ENCODE data around the gene PRKCE.
"Not testable (repeated sequence)": the region's sequence is repeated elsewhere in the genome, so short reads cannot be mapped to it uniquely, and the experiment has no call there.

Gene PRKCE

DNA sequence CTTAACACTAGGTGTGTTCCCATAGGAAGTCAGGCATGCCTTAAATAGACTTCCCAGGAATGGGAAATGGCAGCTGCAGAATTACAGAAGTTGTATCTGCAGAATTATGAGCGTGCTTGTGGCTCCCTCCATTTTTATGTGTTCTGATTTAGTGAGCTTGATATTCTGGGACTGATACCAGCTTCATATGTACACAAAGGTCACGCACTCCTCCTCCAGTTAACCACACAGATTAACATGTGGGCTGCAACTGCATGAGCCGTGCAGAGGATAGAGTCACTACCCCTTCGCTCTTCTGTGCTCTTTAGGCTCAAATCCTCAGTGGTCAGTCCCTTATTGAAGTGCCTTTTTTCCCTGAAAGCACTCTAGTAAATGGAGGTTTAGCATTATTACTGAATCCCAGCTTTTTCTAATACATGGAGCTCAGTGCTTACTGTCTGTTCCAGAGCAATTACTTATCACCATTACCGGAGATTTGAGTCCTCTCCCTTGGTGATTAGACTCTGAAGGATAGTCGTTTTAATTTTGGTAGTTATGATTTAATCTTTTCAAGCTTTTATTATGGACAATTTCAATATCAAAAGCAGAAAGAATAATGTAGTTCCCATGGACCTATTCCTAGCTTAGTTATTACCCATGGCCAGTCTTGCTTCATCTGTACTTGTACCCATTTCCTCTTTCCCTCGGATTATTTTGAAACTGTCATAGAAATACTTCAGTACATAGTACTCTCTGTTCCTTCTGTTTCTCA, 238.3 kb downstream of the PRKCE start:
- H3K4me3 ChIP-seq (ENCODE audit: low read depth, low read length) = no peak overlapping the region
- DNase-seq (ENCODE audit: low read depth) = no peak

- H3K4me3 ChIP-seq (ENCODE audit: low read depth, low read length); DNase-seq (ENCODE audit: low read depth): not testable (repeated sequence)
Observed at GRCh38 chr2:45890371-45890646, 238.8 kb downstream of the PRKCE start.

DNA sequence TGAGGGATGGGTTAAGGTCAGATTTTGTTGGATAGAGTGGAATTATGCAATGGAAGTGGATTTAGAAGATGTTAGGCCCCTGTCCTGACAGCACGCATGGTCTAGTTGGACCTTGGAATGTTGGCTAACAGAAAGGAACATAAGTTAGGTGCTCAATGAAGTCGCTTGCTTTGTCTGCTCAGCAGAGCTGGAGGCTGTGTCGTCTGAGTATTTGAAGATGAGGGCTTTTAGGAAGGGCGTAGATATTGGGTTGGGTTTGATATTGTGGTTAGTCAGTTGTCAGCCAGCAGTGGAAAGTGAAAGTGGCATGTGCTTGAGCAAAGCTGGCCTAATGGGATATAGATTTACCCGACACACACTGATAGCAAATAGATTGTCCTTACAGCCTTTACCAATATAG, 239.3 kb downstream of the PRKCE start:
- no peak overlapping the region for H3K4me3 ChIP-seq (ENCODE audit: low read depth, low read length)
- DNase-seq (ENCODE audit: low read depth) = no peak

GRCh38 chr2:45891719-45892424, 240.4 kb downstream of the PRKCE start:
- H3K4me3 ChIP-seq (ENCODE audit: low read depth, low read length) = no peak overlapping the region
- no peak for DNase-seq (ENCODE audit: low read depth)

DNA sequence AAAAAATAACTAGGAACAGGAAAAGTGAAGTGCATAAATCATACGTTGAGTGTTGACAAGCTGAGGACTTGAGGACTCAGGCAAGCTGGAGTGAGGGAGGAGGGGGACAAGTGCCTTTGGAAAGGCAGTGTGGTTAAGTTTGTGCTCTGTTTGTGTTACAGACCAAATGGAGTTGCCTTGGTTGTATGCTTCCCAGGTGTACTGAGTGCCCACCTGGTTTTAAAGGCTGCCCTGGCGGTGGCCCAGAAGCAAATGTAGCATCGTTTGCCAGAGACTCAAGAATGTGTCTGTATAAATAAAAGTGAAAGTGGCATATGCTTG, 240.9 kb downstream of the PRKCE start:
- DNase-seq (ENCODE audit: low read depth) = no peak
- no peak overlapping the region for H3K4me3 ChIP-seq (ENCODE audit: low read depth, low read length)

DNA sequence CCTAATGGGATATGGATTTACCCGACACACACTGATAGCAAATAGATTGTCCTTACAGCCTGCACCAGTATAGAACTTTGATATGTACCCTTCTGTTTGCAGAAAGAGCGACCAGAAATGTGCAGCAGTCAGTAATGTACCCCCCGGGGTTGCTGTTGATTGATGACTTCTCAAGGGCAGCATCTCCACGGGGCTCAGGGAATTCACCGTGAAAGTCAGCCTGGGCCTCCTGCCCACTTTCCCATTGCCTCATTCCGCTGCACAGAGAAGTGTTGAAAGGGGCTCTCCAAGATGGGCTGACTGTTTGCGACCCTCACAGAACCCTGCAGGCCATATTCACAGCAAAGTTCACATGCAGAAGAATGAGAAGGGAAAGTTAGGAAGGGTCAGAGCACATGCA, 241.3 kb downstream of the PRKCE start:
- DNase-seq (ENCODE audit: low read depth) = peak; percentile 77
- H3K4me3 ChIP-seq (ENCODE audit: low read depth, low read length) = no peak overlapping the region

GRCh38 chr2:45894211-45894610, 242.7 kb downstream of the PRKCE start:
- no peak for DNase-seq (ENCODE audit: low read depth)
- no peak overlapping the region for H3K4me3 ChIP-seq (ENCODE audit: low read depth, low read length)

DNA sequence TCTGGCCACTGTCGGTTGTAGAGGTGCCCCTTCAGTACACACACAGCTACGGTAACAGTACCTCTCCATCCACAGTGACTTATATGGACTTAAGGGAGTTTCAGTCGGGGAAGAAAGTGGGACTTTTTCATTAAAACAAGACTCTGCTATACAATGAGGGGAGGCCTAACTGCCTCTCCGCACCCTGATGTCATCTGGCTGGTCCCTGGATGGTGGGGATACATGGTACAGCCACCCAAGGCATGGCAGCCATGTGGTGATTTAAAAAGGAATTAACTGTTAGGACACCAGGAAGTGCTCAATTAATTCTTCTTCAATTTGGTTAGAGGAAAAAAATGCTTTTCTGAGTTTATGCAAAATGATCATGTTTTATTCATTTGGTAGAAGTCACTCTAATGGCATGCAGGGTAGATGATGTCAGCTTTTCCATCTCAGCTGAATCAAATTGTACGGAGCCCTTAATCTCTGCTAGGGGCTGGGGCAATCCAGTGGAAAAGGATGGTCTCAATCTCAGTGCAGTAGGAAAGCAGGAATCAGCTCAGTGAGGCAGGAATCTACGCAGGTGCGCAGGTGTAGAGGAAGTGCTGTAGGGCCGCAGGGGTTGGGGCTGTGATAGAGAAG, 243.9 kb downstream of the PRKCE start:
- DNase-seq (ENCODE audit: low read depth) = peak; percentile 21
- no peak overlapping the region for H3K4me3 ChIP-seq (ENCODE audit: low read depth, low read length)

GRCh38 chr2:45896311-45896710, 244.8 kb downstream of the PRKCE start:
- DNase-seq (ENCODE audit: low read depth) = no peak
- no peak overlapping the region for H3K4me3 ChIP-seq (ENCODE audit: low read depth, low read length)

DNA sequence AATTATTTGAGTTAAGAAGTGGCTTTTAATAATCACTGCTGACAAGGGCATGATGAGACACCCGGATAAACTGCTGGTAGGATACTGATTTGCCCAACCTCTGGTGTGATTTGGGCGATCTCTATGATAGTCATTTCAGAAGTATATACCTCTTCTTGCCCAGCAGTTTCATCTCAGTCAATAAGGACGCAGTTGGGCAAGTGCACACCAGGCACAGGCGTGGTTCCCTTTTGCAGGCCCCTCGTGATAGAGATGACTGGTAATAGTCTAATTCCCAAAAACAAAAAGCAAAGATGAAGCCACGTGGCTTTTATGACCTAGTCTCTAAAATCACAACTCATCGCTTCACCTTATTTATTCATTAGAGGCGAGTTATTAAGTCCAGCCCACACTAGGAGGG, 246.4 kb downstream of the PRKCE start:
- no peak for DNase-seq (ENCODE audit: low read depth)
- H3K4me3 ChIP-seq (ENCODE audit: low read depth, low read length) = no peak overlapping the region

DNA sequence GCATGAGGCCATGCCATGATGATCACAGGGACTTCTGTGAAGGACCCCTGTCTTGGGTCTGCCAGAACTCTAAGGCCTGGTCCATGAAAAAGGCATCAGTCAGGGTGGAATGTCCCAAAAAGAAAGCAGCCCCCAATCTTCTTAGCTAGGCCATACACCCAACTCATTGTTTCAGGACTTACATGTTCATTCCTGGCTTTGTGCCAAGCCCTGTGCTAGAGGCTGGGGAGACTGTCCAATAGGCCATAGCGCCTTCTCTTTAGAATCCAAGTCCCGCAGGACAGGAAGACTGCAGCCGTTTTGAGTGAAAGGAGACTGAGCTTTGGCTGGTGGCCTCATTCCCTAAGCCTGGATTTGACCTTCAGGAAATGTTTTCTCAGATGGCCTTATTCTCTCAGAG, 247.3 kb downstream of the PRKCE start:
- no peak overlapping the region for H3K4me3 ChIP-seq (ENCODE audit: low read depth, low read length)
- no peak for DNase-seq (ENCODE audit: low read depth)

DNA sequence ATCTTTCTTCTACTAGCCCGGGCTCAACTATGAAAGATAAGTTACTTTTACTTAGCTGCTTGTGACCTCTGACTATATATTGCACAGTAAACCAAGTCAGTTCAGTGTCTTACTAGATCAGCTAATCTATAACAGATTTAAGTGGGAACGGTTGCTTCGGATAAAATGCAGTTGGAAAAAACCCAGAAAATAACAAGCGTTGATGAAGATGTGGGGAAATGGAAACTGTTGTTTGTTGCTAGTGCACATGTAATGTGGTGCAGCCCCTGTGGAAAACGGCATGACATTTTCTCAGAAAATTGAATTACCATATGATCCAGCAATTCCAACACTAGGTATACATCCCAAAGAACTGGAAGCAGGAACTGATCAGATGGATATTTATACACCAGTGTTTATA, 248.5 kb downstream of the PRKCE start:
- no peak overlapping the region for H3K4me3 ChIP-seq (ENCODE audit: low read depth, low read length)
- no peak for DNase-seq (ENCODE audit: low read depth)

- DNase-seq (ENCODE audit: low read depth) = no peak
- H3K4me3 ChIP-seq (ENCODE audit: low read depth, low read length) = no peak overlapping the region
Observed at GRCh38 chr2:45901468-45902032, 250.1 kb downstream of the PRKCE start.

DNA sequence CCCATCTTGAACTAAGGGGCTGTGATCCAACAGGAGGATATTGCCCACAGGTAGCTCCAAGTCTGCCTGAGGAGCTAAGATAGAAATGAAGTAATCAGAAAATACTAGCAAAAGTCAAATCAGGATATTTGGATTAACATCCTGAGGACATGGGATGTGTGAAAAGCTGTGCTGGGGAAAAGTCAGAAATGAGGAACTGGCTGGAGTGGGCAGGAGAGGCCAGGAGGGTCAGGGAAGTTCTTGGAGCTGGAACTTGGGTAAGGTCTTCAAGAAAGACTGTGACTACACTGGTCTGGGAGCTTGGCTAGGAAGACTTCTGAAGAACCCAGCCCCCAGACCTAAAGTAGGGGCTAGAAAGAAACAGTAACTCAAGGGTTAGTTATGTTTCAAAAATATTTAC, 250.9 kb downstream of the PRKCE start:
- DNase-seq (ENCODE audit: low read depth) = no peak
- H3K4me3 ChIP-seq (ENCODE audit: low read depth, low read length) = no peak overlapping the region

DNA sequence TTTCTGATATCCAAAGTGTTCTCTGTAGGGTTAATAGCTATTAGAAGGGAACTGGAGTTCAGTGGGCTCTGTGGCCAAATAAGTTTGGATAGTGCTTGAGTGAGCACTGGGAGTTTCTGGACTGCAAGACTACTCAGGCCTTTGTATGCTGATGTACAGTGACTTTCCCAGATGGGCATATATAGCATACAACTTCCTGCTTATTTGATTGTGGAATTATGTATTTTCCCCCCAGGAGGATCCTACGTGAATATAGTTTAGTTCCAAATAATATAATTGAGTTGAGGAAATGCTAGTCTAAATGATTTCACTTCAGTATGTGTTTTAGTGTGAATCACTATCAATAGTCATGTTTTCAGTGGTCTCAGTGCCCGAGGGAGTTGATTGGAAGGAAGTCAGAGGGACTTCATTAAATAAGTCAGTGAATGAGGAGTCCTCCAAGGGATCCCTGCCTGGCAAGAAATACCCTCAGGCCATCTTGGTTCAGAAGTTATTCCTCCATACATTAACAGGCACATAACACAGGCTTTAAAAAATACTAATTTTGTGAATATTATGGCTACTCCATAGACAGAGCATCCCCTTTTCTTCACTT, 251.4 kb downstream of the PRKCE start:
- H3K4me3 ChIP-seq (ENCODE audit: low read depth, low read length) = no peak overlapping the region
- no peak for DNase-seq (ENCODE audit: low read depth)

- no peak overlapping the region for H3K4me3 ChIP-seq (ENCODE audit: low read depth, low read length)
- no peak for DNase-seq (ENCODE audit: low read depth)
Observed at GRCh38 chr2:45904267-45904945, 252.9 kb downstream of the PRKCE start.

DNA sequence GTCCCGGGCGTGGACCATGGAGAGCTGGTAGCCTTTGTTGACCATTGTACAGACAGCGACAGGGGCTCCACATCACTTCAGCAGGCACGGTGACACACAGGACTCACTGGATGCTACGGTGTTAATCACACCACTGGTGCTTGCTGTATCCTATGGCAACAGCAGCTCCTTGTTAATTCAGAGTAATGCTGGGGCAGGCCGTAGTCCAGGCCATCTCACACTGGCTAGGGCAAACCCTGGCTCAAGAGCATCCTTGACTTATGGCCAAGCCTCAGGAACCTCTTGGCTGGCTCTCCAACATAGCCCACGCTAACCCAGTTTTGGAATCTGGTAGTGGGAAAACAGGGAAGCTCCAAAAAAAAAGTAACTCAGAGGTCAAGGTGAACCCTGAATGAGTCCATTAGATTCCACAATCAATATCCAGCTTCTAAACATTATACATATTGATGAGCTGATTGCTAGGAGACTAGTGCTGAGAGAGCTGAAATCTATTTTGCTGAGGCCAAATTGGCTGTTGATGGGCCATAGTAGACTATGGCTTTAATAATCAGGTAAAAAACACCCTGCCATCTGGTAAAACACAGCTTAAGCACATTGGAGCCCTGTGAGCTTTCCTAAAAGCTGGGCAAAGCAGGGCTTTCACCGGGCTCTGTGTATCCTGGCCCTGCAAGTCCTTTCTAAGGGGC, 253.6 kb downstream of the PRKCE start:
- DNase-seq (ENCODE audit: low read depth) = no peak
- no peak overlapping the region for H3K4me3 ChIP-seq (ENCODE audit: low read depth, low read length)

GRCh38 chr2:45905632-45905958, 254.1 kb downstream of the PRKCE start:
- no peak for DNase-seq (ENCODE audit: low read depth)
- H3K4me3 ChIP-seq (ENCODE audit: low read depth, low read length) = no peak overlapping the region

DNA sequence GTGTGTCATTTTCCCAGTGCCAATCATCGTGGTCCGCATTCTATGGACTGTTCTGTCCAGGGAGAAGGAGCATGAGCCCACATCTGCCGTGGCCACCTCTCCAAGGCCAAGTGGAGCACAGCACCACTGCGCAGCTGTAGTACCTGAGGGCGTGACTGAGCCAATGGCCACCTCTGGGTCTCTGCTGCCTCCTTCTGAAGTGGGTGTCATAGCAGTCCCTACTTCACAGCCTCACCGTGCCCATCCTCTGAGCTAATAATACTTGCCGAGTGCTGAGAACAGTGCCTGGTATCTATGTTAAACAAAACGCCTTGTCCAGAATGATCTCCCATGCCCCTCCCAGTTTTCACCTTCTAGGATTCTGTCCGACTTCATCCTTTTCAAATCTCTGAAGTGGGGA, 256.1 kb downstream of the PRKCE start:
- DNase-seq (ENCODE audit: low read depth) = no peak
- H3K4me3 ChIP-seq (ENCODE audit: low read depth, low read length) = no peak overlapping the region
